Measurements from ENCODE around the gene NABP2. TPM values are rescaled to one million over a fixed set of nuclear protein-coding genes. Genes with fewer than 3 reads are reported as not detected.

The NABP2 gene
- total RNA-seq, 1 donor from 2014 or later, result 40.5 TPM

DNA sequence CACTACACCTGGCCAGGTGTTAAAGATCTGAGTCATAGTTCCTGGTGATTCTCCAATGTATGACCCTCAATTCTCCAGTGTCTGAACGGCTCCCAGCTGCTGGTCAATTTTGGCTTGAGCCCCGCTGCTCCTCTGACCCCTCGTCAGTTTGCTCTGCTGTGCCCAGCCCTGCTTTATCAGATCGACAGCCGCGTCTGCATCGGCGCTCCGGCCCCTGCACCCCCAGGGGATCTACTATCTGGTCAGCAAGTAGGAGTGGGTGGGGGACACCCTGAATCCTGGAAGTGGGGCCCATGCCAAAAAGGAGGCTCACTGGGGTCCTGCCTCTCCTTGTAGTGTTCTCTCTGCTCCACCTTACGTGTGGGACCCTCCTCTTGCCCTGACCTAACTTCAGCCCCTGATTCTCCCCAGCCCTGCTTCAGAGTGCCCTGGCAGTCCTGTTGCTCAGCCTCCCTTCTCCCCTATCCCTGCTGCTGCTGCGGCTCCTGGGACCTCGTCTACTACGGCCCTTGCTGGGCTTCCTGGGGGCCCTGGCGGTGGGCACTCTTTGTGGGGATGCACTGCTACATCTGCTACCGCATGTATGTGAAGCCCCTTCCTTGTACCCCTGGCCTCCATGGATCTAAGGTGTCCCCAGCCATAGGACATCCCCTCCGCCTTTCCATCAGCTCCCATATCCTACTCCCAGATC lies 10.7 kb downstream of the NABP2 start:
- peak; percentile 18 for DNase-seq (ENCODE audit: low read depth)
- FAIRE-seq, result no peak
- TF ChIP-seq, protein P1, sequence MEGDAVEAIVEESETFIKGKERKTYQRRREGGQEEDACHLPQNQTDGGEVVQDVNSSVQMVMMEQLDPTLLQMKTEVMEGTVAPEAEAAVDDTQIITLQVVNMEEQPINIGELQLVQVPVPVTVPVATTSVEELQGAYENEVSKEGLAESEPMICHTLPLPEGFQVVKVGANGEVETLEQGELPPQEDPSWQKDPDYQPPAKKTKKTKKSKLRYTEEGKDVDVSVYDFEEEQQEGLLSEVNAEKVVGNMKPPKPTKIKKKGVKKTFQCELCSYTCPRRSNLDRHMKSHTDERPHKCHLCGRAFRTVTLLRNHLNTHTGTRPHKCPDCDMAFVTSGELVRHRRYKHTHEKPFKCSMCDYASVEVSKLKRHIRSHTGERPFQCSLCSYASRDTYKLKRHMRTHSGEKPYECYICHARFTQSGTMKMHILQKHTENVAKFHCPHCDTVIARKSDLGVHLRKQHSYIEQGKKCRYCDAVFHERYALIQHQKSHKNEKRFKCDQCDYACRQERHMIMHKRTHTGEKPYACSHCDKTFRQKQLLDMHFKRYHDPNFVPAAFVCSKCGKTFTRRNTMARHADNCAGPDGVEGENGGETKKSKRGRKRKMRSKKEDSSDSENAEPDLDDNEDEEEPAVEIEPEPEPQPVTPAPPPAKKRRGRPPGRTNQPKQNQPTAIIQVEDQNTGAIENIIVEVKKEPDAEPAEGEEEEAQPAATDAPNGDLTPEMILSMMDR (IDR thresholded peaks at IDR 0.05; ENCODE audit: insufficient read depth, low read length, severe bottlenecking), result no peak
- Histone ChIP-seq H3K4me3 (ENCODE audit: low read depth, low read length) (no peak overlapping the region), H3K36me3 (ENCODE audit: control insufficient read depth, insufficient read depth, low read length) (no peaks in the 10 kb centered on the region), H3K27me3 (ENCODE audit: control insufficient read depth, insufficient read depth, low read length) (no peaks in the 10 kb centered on the region)

DNA sequence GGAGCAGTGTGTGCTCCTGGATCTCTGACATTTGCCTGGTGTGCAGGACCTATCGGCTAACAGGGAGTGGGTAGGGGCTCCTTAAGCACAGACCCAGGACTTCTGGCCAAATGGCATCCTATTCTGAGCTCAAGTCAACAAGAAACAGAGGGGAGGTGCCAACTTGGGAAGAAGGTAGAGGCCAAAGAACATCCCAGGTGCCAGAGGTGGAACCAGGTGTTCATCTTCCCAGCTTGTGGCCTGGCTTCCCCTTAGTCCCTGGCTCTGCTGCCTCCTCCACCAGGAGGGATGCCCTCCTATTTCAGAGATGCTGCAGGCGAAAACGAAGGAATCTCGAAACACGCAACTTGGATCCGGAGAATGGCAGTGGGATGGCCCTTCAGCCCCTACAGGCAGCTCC lies 11.9 kb downstream of the NABP2 start:
- TF ChIP-seq, protein P1 (IDR thresholded peaks at IDR 0.05; ENCODE audit: insufficient read depth, low read length, severe bottlenecking), result no peak
- DNase-seq (ENCODE audit: low read depth) (no peak), FAIRE-seq (no peak)
- no peaks in the 10 kb centered on the region for H3K27me3 ChIP-seq (ENCODE audit: control insufficient read depth, insufficient read depth, low read length)
- no peak overlapping the region for H3K4me3 ChIP-seq (ENCODE audit: low read depth, low read length)
- peaks cover 1% of the 10 kb centered on the region for H3K36me3 ChIP-seq (ENCODE audit: control insufficient read depth, insufficient read depth, low read length)

DNA sequence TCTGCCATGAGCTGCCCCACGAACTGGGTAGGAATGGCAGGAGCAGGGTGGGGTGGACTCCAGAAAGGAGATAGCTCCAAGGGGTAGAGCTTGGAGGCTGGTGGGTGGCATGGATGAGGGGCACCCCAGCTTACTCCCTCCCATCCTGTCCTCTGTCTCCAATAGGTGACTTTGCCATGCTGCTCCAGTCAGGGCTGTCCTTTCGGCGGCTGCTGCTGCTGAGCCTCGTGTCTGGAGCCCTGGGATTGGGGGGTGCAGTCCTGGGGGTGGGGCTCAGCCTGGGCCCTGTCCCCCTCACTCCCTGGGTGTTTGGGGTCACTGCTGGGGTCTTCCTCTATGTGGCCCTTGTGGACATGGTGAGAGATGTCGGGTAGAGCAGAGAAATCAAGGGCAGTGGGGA lies 12.8 kb downstream of the NABP2 start:
- FAIRE-seq, result no peak
- TF ChIP-seq, protein P1 (IDR thresholded peaks at IDR 0.05; ENCODE audit: insufficient read depth, low read length, severe bottlenecking), result no peak

DNA sequence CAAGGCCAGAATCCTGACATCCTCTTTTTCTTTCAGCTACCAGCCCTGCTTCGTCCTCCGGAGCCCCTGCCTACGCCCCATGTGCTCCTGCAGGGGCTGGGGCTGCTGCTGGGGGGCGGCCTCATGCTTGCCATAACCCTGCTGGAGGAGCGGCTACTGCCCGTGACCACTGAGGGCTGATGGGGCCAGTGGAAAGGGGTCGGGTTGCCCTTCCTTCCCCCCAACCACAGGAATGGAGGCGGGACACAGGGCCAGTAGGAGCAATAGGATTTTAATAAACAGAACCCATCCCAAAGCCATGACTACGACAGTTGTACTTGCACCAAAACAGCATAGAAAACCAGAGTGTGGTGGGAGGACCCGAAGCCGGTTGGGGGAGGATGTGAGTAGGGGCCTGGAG lies 13.4 kb downstream of the NABP2 start:
- TF ChIP-seq, protein P1 (IDR thresholded peaks at IDR 0.05; ENCODE audit: insufficient read depth, low read length, severe bottlenecking), result no peak
- H3K36me3 ChIP-seq (ENCODE audit: control insufficient read depth, insufficient read depth, low read length), result peaks cover 7% of the 10 kb centered on the region
- FAIRE-seq, result no peak

More for the DNA sequence above, 12.8 kb downstream of the NABP2 start:
- no peak overlapping the region for H3K4me3 ChIP-seq (ENCODE audit: low read depth, low read length)
- no peaks in the 10 kb centered on the region for H3K27me3 ChIP-seq (ENCODE audit: control insufficient read depth, insufficient read depth, low read length)
- DNase-seq (ENCODE audit: low read depth), result no peak
- H3K36me3 ChIP-seq (ENCODE audit: control insufficient read depth, insufficient read depth, low read length), result peaks cover 7% of the 10 kb centered on the region

DNA sequence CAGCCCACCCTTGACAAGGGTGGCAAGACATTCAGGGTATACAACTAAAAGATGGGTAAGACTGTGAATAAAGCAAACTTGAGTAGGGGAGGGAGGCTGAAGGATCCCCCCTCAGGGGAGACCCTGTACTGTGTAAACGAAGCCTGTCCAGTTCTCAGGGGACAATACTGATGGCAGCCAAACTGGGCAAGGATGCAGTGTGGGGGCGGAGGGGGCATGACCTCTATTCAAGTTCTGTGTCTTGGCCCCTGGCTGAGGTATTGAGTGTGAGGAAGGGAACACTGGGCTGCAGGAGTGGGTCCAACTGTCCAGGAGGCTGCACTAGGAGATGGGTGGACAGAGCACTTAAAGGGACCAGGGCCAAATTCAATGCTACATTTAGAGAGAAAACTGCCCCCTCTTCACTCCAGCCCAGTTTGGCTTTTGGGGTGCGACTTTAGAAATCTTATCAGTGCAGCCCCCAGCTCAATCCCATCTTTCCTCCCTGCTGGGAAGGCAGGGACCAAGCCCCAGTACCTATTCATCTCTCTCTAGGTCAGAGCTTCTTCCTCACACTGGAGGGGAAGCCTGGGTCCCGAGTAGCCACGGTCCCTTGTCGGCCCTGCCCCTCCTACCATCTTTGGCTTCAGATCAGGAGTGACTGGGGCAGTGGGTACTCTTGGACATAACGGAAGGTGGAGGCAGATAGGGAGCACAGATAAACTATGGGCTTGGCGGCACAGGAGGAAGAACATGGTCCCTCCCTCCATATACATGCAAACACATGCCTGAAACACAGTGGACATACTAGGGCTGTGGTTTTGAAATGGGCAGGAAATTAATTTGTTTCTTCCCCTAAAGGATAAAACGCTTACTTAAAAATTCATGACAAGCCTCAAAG lies 17.5 kb downstream of the NABP2 start:
- no peaks in the 10 kb centered on the region for H3K27me3 ChIP-seq (ENCODE audit: control insufficient read depth, insufficient read depth, low read length)
- no peak overlapping the region for H3K4me3 ChIP-seq (ENCODE audit: low read depth, low read length)
- no peak for FAIRE-seq
- DNase-seq (ENCODE audit: low read depth), result no peak
- TF ChIP-seq, protein P1 (IDR thresholded peaks at IDR 0.05; ENCODE audit: insufficient read depth, low read length, severe bottlenecking), result no peak
- H3K36me3 ChIP-seq (ENCODE audit: control insufficient read depth, insufficient read depth, low read length), result peaks cover 30% of the 10 kb centered on the region

More for the DNA sequence above, 13.4 kb downstream of the NABP2 start:
- no peak for DNase-seq (ENCODE audit: low read depth)
- Histone ChIP-seq H3K4me3 (ENCODE audit: low read depth, low read length) (no peak overlapping the region), H3K27me3 (ENCODE audit: control insufficient read depth, insufficient read depth, low read length) (no peaks in the 10 kb centered on the region)
